Esophagus muscularis mucosa (tissue), 4 donors: ENCODE results near the gene ZC3H10. TPM values are rescaled to one million over a fixed set of nuclear protein-coding genes. Genes with fewer than 3 reads are reported as not detected.

Experiments used
- DNase-seq: peaks from one replicate; pipeline ENCODE4 v3.0.0-alpha.2; 2017; ENCODE audit errors: extremely low spot score
- H3K27ac ChIP-seq, 4 donors: fragments of 200-600 bp; sonication (generic); replicated peaks in 1 of 4; 1 replicate in 3 of 4; 2 replicates in 1 of 4; pipeline ENCODE4 v1.5.1; 2016 to 2019; ENCODE audit warnings: mild to moderate bottlenecking in 1 of 4
- H3K27me3 ChIP-seq, 4 donors: fragments of 200-600 bp; sonication (generic); one replicate each; pipeline versions ENCODE4 v1.5.1 to v1.6.0; 2016 to 2019
- H3K36me3 ChIP-seq, 4 donors: fragments of 200-600 bp; sonication (generic); one replicate each; pipeline ENCODE4 v1.5.1; 2016 to 2019
- H3K4me1 ChIP-seq, 4 donors: fragments of 200-600 bp; sonication (generic); one replicate each; pipeline ENCODE4 v1.5.1; 2016 to 2019
- H3K4me3 ChIP-seq, 4 donors: fragments of 200-600 bp; sonication (generic); 1 replicate in 2 of 4; 2 replicates in 2 of 4; pipeline ENCODE4 v1.5.1; 2016 to 2019; ENCODE audit warnings: mild to moderate bottlenecking in 4 of 4, moderate library complexity in 1 of 4
- H3K9me3 ChIP-seq, 4 donors: fragments of 200-600 bp; sonication (generic); 1 replicate in 3 of 4; 2 replicates in 1 of 4; pipeline ENCODE4 v1.5.1; 2016 to 2019
- EP300 ChIP-seq: sonication (generic); formaldehyde crosslinking; IDR thresholded peaks from one replicate; pipeline ENCODE4 v1.6.1; 2017; ENCODE audit warnings: antibody characterized with exemption
- POLR2A ChIP-seq: fragments of 450-650 bp; IDR thresholded peaks from one replicate; pipeline ENCODE4 v1.6.1; 2017; ENCODE audit warnings: antibody characterized with exemption, moderate library complexity, mild to moderate bottlenecking, low read depth
- POLR2AphosphoS5 ChIP-seq, 2 donors: sonication (generic); formaldehyde crosslinking; IDR thresholded peaks; one replicate each; pipeline ENCODE4 v1.6.1; 2017; ENCODE audit warnings: antibody characterized with exemption in 2 of 2
- WGBS: methylation state at CpG from one replicate; pipeline ENCODE4 v1.1.5; 2018; 5-methylcytosine and 5-hydroxymethylcytosine counted together
- intact Hi-C: fragments of 100-400 bp; cut with DNase I; formaldehyde crosslinking; loops from one replicate; pipeline ENCODE4 v1.15.1; 2023
- total RNA-seq, 4 donors: library from RNA; depleted of rRNA; stranded (reverse); fragments of >200 nt; gene quantifications; one replicate each; pipeline versions ENCODE4 v1.1.0 to v1.2.1, GENCODE V29; 2016
- TF ChIP-seq, protein P1 (sequence below), 3 experiments: fragments of 200-600 bp in 2 of 3; fragments of 450-650 bp in 1 of 3; sonication (generic) in 2 of 3; IDR thresholded peaks; one replicate each; pipeline ENCODE4 v1.5.1; 2017 to 2019; ENCODE audit warnings: antibody characterized with exemption in 3 of 3, mild to moderate bottlenecking in 2 of 3, moderate library complexity in 1 of 3

The ZC3H10 gene
- total RNA-seq, 4 donors from 2014 or later, result 5.0 to 7.9 (median 6.6) TPM

GRCh38 chr12:56122637-56123036, 4.6 kb downstream of the ZC3H10 start:
- Histone ChIP-seq H3K27ac (peak overlapping the region; percentile 70 to 95 (median 93)), H3K4me3 (no peak overlapping the region), H3K9me3 (no peaks in the 10 kb centered on the region), H3K36me3 (peaks cover 11 to 26% (median 20%) of the 10 kb centered on the region in 4 donors), H3K4me1 (peaks cover 71 to 86% (median 80%) of the 10 kb centered on the region in 4 donors), H3K27me3 (no peaks in the 10 kb centered on the region)
- DNase-seq, result no peak
- no peak for TF ChIP-seq EP300
- TF ChIP-seq POLR2A, result no peak
- no peak for TF ChIP-seq POLR2AphosphoS5 (IDR thresholded peaks at IDR 0.05)
- TF ChIP-seq, protein P1, sequence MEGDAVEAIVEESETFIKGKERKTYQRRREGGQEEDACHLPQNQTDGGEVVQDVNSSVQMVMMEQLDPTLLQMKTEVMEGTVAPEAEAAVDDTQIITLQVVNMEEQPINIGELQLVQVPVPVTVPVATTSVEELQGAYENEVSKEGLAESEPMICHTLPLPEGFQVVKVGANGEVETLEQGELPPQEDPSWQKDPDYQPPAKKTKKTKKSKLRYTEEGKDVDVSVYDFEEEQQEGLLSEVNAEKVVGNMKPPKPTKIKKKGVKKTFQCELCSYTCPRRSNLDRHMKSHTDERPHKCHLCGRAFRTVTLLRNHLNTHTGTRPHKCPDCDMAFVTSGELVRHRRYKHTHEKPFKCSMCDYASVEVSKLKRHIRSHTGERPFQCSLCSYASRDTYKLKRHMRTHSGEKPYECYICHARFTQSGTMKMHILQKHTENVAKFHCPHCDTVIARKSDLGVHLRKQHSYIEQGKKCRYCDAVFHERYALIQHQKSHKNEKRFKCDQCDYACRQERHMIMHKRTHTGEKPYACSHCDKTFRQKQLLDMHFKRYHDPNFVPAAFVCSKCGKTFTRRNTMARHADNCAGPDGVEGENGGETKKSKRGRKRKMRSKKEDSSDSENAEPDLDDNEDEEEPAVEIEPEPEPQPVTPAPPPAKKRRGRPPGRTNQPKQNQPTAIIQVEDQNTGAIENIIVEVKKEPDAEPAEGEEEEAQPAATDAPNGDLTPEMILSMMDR (IDR thresholded peaks at IDR 0.05), result no peak
- intact Hi-C loops, result loop anchor here (10.0 kb wide), 2 partner anchors 342 to 512 kb away; partner anchors contain the start of genes BAZ2A and SPRYD4
- WGBS, result 69% methylated on average over 2 of the region's 2 CpGs

DNA sequence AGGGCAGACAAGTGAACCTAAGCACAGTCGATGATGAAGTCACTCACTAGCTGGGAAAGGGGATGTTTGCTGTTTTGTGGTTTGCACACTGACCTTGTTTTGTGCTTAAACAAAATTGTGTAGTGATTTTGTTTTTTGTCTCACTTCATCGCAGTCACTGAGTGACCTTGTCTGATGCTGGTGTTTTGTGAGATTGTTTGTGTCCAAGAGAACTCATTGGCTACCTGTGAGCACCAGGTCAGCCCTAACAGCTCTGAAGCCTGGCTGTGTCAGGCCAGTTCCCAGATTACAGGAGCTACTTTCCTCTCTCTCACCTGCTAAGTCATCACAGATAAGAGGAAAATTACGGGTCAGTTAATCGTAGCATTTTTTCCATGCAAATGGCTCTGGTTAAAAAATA, 6.1 kb downstream of the ZC3H10 start:
- H3K4me3 ChIP-seq, result no peak overlapping the region
- peaks cover 61 to 77% (median 71%) of the 10 kb centered on the region in 4 donors for H3K4me1 ChIP-seq
- 87% methylated on average over 4 of the region's 4 CpGs for WGBS
- no peaks in the 10 kb centered on the region for H3K27me3 ChIP-seq
- H3K36me3 ChIP-seq, result peaks cover 11 to 24% (median 20%) of the 10 kb centered on the region in 4 donors
- TF ChIP-seq POLR2AphosphoS5 (IDR thresholded peaks at IDR 0.05) (no peak), POLR2A (no peak), EP300 (no peak)
- TF ChIP-seq, protein P1 (IDR thresholded peaks at IDR 0.05), result no peak
- H3K9me3 ChIP-seq, result no peaks in the 10 kb centered on the region
- H3K27ac ChIP-seq, result peak overlapping the region; percentile 15 to 98 (median 94)
- DNase-seq, result no peak
- intact Hi-C loops, result loop anchor here (10.0 kb wide), 2 partner anchors 341 to 511 kb away; partner anchors contain the start of genes BAZ2A and SPRYD4

DNA sequence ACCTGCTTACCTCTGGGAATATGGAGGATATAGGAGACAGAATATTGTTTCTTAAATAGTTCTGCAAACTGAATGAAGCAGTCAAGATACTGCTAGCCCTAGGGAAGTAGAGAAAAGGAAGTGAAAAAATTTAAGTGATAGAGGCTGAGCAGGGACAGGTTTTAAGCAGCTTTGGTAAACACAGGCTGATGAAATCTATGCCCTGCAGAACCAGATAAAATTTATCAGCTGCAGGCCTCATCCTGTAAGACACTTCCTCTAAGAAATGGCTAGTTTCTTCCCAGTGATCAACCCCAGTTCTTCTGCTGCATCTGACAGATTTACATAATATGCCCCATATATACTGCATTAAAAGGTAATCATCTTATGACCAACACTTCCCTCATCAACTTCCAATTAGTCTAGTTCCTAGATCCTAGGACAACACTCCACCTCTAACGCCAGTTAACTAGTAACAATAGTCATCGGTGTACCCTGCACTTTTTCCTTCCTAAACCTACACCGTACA, 8.7 kb downstream of the ZC3H10 start:
- H3K4me1 ChIP-seq, result peaks cover 52 to 73% (median 64%) of the 10 kb centered on the region in 4 donors
- intact Hi-C loops, result loop anchor here (1.0 to 10.0 kb wide), 4 partner anchors 33 to 508 kb away; partner anchors contain the start of genes BAZ2A, SMARCC2 and SPRYD4
- no peaks in the 10 kb centered on the region for H3K9me3 ChIP-seq
- TF ChIP-seq POLR2AphosphoS5 (IDR thresholded peaks at IDR 0.05) (no peak), EP300 (no peak), POLR2A (no peak)
- TF ChIP-seq, protein P1 (IDR thresholded peaks at IDR 0.05), result no peak
- no peak for DNase-seq
- peak overlapping the region; percentile 79 to 98 (median 96) for H3K27ac ChIP-seq
- H3K36me3 ChIP-seq, result peaks cover 5 to 22% (median 21%) of the 10 kb centered on the region in 4 donors
- peak overlapping the region in 1 of 4 donors; percentile 22 for H3K4me3 ChIP-seq
- no peaks in the 10 kb centered on the region for H3K27me3 ChIP-seq
- 41% methylated on average over 3 of the region's 3 CpGs for WGBS

DNA sequence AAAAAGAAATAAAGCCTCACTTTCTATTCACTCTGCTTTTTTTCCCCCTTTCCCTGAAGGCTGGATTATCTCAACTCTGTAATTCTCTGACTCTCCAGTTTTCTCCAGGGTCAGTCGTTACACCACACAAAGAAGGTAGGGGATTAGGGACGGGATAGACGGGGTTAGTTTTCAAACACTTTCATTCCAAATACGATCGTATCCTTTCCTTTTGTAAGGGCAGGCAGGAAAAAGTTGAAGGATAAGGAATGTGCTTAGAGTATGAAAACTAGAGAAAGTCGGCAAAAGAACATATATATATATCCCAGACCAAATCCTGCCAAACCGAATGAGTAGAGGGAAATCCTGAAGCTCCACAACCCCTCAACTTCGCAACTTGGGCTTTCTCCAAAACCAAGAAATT, 9.4 kb downstream of the ZC3H10 start:
- no peak for TF ChIP-seq POLR2AphosphoS5 (IDR thresholded peaks at IDR 0.05)
- no peak for TF ChIP-seq EP300
- no peak for TF ChIP-seq POLR2A
- TF ChIP-seq, protein P1 (IDR thresholded peaks at IDR 0.05), result no peak
- WGBS, result under 1% methylated on average over 8 of the region's 8 CpGs
- Histone ChIP-seq H3K4me1 (peaks cover 45 to 66% (median 58%) of the 10 kb centered on the region in 4 donors), H3K27me3 (no peaks in the 10 kb centered on the region), H3K4me3 (peak overlapping the region; percentile 51 to 91 (median 84)), H3K27ac (peak overlapping the region; percentile 79 to 98 (median 96)), H3K36me3 (peaks cover 11 to 25% (median 23%) of the 10 kb centered on the region in 4 donors), H3K9me3 (no peaks in the 10 kb centered on the region)
- DNase-seq, result no peak
- intact Hi-C loops, result loop anchor here (2.0 to 10.0 kb wide), 3 partner anchors 61 to 507 kb away; partner anchors contain the start of genes BAZ2A, SMARCC2 and SPRYD4
